Brain pericyte (primary cell): ENCODE results near the gene IMMP2L.

ENCODE experiments used
- DNase-seq: peaks from one replicate; pipeline ENCODE4 v3.0.0-alpha.2; 2012; ENCODE audit warnings: low read depth, low spot score

Gene IMMP2L

DNA sequence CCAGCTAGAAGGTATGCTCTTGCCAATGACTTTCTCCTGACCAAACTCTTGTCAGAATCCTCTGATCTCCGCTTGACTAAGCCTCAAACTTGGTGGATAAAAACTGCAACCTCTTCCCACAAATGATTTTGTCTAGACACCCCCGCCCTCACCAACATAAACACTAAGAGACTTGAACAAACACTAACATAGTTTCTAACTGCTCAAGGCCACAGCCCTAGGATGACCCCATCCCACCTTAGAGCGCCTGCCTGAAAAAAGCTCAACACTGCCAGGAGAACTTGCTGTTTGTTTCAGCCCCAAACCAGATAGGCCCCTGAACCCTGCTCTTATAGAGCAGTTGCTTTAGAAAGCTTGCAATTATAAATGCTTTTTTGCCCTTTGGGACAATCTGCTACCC lies 399.6 kb downstream of the IMMP2L start:
- DNase-seq = no peak

DNA sequence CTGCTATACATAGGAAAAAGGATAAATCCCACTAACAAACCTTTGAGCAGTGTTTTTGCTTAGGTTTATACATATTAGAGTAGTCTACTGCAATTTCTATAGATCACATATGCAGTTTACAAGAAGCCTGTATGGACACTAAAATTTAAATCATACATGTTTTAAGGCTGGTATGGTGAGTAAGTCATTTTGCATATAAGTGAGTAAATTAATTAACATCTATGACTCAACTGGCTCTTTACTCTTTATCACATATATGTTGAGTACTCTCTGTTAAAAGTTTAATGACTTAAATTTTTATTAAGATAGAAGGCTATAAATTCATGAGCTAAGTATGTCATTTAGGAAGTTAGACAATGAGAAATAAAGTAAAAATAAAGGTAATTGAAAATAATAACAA lies 402.0 kb downstream of the IMMP2L start:
- DNase-seq = no peak

DNA sequence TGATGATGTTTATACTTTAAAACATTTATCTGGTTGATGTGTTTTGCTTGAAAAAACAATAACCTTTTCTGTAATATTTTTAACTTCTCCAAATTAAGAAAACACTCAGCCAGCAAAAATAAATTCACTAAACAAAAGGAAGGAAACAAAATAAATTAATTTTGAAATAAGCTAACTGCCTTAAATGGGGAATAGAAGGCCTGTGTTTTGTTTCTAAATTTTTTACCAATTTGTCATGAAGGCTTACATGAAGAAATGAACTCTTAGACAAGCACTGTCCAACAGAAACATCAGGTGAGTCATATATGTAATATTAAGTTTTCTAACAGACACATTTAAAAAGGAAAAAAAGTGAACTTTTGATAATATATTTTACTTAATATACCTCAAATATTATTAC lies 402.9 kb downstream of the IMMP2L start:
- DNase-seq = no peak

DNA sequence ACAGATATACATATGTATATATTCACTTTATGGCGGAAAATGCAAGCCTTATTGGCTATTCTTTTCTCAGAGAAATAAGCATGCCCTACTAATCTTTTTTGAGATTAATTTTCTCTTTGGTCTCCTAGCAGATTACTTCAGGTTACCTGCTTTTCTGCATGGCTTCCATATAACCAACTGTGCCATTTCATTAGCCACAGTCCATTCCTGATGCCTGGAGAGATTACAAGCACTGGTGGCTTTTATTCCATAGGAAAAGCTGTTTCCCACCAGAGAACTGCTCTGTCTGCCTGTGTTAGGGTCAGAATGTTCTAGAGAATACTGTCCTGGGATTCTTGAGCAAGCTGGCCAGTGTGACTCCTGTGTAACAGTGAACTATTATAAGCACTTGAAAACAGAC lies 411.6 kb downstream of the IMMP2L start:
- DNase-seq = no peak

DNA sequence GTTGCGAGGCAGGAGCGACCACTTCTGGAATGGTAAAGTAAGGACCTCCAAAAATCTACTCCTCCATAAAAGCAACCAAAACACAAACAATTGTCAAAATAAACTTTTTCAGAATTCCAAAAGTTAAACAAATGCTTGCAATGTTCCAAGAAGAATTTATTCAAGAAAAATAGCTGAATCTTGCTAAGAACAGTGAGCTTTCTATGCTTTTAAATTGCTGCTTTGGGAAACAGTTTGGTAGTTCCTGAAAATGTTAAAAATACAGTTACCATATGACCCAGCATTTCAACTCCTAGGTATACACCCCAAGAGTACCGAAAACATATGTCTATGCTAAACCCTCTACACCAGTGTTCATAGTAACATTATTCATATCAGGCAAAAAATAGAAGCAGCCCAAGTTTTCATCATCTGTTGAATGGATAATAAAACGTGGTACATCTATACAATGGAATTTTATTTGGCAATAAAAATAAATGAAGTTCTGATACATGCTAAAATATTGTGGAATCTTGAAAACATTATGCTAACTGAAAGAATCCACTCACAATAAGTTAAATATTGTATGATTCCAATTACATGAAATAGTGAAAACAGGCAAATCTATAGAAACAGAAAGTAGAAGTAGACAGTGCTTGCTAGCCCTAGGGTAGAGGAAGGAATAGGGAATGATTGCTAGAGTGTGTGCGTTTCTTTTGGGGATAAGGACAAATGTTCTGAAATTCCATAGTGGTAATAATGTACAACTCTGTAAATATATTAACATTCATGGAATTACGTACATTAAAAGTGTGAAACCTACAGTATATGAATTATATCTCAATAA lies 414.4 kb downstream of the IMMP2L start:
- DNase-seq = no peak

DNA sequence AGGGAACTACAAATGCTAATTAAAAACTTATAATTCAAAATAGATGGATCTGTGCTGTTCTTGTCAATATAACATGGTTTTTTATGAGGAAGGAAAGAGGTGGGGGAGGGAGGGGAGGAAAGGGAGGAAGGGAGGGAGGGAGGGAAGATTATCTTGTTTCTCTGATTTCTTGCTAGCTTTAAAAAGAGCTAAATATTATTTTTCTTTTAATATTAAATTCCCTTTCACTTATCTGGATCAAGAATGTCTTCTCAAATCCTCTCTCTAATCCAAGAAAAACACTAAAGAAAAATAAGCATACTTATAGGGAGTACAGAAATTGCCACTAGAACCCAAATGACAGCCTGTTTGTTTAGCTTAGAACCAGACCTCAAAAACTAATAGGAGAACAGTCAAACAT lies 416.2 kb downstream of the IMMP2L start:
- DNase-seq = no peak

DNA sequence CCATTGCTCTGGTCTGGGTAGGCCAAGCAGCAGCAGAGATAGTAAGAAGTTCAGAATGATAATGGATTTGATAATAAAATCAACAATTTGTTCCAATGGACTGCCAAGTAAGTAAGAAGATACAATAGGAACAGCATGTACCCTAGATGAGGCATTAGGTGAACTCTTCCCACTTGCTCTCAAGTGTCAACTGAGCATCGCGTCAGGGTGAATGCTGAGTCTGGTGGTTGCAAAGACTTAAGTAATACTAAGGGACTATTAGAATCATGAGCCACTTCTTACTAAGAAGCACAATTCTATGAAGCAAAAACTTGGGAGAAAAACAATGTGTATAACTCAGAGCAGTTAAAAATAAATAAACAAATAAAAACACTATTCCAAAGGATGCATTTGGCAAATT lies 416.8 kb downstream of the IMMP2L start:
- no peak for DNase-seq

DNA sequence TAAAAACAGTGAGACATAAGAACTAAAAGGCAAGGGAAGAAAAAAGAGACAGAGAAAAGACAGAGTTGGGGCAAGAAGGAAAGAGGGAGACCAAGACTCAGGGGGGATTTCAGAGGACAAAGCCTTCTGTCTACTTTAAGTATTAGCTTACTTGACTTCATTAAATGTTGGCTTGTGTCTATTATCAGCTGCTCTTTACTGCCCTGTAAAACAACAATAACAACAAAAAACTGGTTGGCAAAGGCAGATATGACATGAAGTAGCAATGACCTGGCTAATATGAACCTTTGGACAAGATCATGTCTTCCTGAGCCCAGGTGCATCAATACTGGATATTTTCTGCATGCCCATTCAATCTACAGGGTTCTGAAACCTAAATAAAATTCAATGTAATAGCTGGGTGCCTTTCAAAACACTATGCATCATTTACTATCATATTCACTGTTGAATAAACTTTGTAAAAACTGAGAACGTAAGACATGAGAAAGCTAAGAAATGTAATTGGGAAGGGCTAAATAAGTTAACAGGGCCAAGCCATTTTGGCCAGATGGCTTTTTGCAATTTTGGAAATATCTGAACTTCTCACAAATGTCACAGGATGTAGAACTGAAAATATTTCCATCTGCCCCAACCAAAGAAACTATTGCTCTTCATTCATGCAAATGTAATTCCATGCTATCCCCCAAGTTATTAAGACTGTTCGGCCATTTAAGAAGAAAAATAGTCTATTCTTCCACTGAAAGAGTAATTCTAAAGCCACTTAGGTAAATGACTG lies 422.0 kb downstream of the IMMP2L start:
- DNase-seq = no peak

DNA sequence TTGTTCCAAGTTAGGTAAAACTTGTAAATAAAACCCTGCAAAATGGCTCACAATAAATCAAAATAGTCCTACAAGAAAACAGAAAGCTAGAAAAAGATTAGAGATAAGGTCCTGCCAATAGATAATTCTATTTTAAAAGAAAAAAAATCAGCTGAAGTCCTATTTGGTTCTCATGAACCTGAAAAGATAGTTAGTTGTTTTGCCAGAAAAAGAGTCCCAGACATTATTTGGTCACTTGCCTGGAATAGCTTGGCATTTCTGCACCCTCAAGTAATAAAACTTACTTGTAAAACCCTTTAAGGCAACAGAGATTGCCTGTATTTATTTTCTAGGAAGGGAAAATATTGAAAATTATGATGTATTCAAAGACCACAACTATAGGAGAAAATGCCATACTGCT lies 423.7 kb downstream of the IMMP2L start:
- no peak for DNase-seq

DNA sequence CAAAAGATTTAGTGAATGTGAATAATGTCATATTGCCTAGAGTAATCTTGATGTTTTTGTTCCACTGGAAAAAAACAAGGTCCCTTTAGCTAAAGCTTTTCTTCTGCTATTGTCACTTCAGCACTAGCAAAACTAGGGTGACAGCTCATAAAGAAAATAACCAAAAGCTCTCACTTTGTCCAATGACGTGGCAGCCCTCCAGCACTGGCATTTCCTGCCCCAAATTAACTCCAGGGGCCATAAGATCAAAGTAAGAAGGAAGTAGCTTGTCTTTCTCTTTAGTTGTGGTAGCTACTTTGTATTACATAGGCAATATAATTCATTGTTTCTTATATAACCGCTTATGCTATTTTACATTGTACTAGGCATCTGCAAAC lies 424.1 kb downstream of the IMMP2L start:
- DNase-seq = no peak

DNA sequence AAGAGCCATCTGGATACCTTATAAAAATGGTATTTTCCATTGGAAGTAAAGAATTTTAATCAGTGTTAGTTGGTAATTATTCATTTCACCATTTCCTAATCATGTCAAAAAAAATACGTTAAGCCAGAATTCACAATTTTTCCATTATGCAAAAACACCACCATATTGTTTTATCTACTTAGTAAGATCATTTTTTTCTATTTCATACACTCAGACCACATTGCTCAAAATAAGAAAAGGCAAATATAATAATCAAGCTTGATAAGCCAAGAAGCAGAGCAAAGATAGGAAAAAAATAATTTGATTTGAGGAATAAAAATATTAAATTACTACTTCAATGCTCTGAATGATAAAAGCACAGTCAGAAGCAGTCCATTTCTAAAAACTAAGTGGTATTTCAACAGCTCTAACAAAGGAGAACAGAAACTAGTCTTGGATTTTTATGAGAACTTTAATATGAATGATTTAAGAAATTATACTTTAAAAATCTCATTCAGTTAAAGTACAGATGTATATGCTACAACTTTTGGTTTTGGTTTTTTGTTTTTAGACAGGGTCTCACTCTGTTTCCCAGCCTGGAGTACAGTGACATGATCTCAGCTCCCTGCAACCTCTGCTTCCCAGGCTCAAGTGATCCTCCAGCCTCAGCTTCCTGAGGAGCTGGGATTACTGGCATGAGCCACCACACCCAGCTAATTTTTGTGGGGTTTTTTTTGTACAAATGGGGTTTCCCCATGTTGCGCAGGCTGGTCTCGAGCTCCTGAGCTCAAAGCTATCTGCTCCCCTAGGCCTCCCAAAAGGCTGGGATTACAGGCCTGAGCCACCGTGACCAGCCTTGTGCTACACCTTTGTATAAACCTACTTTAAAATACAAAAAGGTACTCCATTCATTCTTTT lies 424.7 kb downstream of the IMMP2L start:
- DNase-seq = no peak

DNA sequence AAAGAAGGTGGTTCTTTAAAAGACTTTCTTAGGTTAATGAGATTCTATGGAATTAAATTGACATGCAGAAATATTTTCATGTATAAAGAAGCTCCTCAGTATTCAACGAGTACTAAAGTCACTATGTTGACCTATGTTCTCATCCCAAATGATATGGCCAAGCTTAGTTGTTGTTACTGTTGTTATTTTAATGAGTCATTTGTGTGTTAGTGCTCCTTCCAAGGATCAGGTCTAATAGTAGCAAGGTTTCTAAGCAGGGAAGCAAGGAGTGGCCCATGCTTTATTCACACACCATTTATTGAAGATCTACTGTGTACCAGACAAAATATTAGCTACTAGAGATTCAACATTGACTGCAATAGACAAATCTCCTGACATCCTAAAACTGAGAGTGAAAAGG lies 429.5 kb downstream of the IMMP2L start:
- DNase-seq = no peak

DNA sequence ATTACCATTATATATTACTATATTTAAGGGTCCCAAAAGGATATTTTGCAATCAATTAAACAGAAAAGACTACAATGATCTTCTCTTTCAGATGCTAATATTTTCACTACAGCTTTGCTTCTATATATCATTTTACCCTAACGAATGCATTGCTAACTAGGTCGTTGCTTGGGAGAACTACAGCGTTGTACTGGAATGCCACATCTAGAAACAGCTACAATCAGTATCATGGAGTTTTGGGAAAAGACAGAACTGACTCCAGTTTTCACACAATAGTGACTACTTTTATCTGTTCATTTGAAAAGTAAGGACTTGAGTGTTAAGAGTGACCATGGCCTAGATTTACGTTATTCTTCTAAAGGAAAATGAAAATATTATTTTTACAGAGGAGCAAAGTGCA lies 432.9 kb downstream of the IMMP2L start:
- no peak for DNase-seq

DNA sequence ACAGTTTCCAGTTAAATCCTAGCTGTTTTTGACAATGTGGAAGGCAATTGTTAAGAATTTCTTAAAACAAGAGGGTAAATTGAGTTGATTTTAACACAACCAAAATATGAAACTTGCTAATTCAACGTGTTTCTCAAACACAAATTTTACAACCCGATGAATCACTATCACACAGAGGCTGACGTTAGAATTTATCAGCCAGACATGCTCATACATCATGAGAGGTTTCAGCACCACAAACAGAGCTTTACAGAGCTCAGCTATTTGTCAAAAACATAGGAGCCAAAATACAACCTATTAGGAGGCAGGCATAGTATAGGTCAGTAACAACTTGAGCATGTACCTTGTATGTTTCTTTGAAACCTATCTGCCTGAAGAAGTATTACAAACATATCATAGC lies 435.3 kb downstream of the IMMP2L start:
- no peak for DNase-seq

DNA sequence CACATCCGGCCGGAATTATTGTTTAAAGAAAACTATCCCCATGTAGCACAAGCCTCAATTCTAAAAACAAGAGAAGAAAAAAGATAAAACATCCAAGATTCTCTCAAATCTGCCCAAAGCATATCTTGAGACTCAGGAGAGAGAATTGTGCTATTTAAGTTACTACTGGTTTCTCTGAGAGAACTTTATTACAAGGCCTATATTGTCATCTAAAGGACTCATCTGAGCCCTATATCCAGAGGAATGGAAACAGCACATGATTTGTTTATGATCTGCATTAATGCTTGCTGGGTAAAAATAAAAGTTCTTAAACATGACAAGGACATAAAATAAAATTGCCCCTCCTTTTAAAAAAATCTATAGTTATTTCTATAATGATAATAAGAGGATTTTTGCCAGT lies 446.3 kb downstream of the IMMP2L start:
- no peak for DNase-seq

DNA sequence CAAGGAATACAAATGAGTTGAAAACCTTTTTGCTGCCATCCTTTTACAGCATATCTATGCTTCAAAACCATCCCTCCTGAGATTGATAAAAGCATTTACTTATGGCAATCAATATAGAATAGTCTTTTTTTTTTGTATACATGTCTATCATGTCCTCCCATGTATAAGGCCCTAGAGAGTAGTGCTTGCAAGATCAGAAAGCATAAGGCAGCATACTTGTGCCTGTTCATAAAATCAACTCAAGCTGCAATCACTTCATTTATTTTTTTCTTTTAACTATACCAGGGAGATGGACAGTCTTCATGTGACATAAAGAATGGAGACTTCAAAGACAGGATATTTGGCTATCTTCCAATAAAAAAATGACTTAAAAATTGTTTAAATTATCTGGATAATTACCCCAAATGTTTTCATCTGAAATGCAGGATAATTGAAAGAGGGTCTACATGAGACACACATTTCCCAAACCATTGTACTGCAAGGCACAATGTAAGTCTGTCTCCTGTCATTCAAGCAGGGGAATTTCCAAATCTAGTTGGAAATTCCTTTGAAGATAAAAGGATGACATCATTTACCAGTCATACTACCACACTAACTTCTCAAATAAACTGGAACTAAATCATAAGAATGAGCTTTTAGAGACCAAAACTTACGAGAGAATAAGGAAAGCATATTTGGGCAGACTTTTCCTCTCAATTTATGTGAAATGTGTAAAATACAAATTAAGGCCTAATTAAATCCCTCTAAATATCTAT lies 448.9 kb downstream of the IMMP2L start:
- no peak for DNase-seq

DNA sequence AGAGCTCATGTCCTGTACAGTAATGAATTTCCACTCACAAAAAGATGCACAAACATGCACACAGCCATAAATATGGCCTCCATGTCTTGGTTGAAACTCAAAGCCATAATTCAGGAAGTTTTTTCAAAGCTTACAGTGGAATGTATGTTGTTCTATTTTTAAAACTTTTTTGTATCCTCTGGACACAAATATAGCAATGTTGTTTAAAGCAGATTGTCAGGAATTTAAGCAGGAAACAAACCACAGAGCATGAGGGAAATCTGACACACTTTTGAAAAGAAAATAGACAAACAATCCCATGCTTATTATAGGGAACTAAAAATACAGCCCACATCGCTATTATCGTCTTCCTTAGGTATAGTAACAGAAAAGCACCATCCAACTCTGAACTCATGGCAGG lies 449.9 kb downstream of the IMMP2L start:
- DNase-seq = no peak

DNA sequence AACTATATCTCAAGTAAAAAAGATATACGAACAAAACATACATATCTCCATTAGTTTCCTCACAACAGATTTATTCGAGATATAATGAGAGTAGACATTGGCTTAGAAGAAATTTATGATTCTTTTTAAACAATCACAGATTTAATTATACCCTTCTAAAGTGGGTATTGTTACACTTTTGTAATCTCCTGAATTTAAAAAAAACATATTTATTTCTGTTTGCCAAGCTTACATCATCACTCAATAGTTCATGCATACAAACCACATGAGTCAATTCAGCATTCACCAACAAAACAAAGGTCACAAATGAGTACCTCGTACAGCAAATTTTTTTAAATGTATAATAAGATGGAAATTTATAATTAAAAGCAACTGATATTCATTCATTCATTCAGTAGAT lies 453.8 kb downstream of the IMMP2L start:
- DNase-seq = no peak

DNA sequence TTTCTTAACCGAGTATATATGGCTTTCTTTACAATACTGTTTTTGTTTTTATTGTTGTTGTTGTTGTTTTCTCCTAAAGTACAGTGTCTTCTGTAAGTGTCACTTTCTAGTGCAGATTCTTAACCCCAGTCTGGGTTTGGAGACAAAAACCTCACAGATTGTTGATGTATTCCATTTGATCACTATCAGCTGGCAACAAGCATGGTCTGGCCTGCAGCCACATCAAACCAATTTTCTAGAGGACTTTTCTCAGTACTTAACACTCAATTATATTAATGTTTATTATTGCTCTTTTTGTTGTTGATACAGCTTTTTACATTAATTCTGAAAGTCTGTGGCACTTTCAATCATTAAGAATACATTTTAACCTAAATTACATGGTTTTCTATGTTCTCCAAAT lies 454.3 kb downstream of the IMMP2L start:
- no peak for DNase-seq

DNA sequence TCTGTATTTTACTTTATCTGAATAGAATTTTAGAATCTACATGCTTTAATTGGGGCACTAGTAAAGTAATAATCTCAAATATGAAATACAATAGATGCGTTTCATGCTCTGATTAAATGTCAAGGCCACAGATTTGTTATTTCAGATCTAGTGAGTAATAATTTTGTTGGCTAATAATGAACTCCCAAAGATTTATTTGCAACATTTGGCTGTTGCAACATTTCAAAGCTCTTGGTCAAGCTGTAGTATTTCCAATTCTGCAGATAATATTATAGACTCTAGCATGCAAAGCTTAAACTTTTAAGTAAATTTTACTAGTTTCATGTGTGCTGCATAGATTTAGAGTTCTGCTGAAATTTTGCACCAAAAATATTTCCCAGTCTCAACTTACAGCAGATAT lies 454.7 kb downstream of the IMMP2L start:
- DNase-seq = no peak

DNA sequence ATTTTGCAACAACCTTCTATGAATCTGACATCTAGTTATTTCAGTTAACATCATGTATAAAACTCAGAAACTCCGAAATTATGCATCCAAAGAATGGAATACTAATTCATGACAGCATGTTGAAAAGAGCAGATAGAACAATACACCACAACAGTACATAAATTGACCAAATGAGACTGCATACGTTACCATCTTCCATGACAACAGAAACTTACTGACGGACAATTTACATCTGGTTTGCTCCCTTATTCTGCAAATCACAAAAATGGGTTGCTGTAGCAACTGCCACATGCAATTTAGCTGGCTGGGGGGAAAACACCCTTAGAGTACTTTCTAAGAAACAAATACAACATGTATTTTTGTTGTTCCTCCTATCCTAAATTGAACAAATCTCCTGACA lies 457.0 kb downstream of the IMMP2L start:
- DNase-seq = no peak

DNA sequence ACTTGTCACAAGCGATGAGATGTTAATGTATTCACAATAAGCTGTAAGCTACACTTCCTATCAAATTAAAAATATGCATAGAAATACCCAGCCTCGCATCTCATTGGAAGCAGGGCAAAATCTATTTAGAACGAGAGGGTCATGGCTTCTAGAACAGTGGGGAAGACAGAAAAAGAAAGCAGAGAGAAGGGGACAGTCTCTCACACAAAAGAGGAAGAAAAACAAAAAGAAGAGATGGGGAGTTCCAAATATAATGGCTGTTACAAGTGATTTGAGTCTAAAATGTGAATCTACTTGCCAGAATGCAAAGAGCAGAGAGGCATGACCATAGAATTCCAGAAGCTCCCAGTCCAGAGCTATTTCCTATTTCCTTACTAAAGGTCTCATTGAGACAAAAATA lies 457.6 kb downstream of the IMMP2L start:
- DNase-seq = no peak
